HepG2 (cell line): ENCODE data around the gene LRRIQ4. TPM values are rescaled to one million over a fixed set of nuclear protein-coding genes. Genes with fewer than 3 reads are reported as not detected.

Experiments
- GATAD2A ChIP-seq: IDR thresholded peaks from 2 replicates; pipeline ENCODE4 v1.6.1; 2016
- PLRG1 ChIP-seq: fragments of 450-650 bp; conservative IDR thresholded peaks from 2 replicates; pipeline ENCODE4 v1.6.1; 2016
- POGZ ChIP-seq: sonication (generic); formaldehyde crosslinking; IDR thresholded peaks from 2 replicates; pipeline ENCODE4 v1.4.0; 2020; ENCODE audit warnings: mild to moderate bottlenecking, missing genetic modification reagents
- SALL2 ChIP-seq: sonication (generic); formaldehyde crosslinking; IDR thresholded peaks from 2 replicates; pipeline ENCODE4 v1.8.1; 2023; ENCODE audit warnings: mild to moderate bottlenecking, missing genetic modification reagents, inconsistent platforms
- SMAD3 ChIP-seq: sonication (generic); formaldehyde crosslinking; IDR thresholded peaks from 2 replicates; pipeline ENCODE4 v1.4.0; 2020; ENCODE audit warnings: missing genetic modification reagents
- SRSF4 ChIP-seq: fragments of 200-400 bp; formaldehyde crosslinking; IDR thresholded peaks from one replicate; pipeline ENCODE4 v1.6.1; 2018; ENCODE audit warnings: mild to moderate bottlenecking, low read depth, low read length, moderate library complexity; ENCODE audit not compliant: poor library complexity, severe bottlenecking
- THYN1 ChIP-seq: sonication (generic); formaldehyde crosslinking; IDR thresholded peaks from 2 replicates; pipeline ENCODE4 v1.8.1; 2023; ENCODE audit warnings: low read depth, mild to moderate bottlenecking, moderate library complexity, missing genetic modification reagents, borderline replicate concordance
- YEATS4 ChIP-seq: sonication (generic); formaldehyde crosslinking; IDR thresholded peaks from 2 replicates; pipeline ENCODE4 v1.4.0; 2020; ENCODE audit warnings: missing genetic modification reagents, borderline replicate concordance
- ZFX ChIP-seq: sonication (generic); formaldehyde crosslinking; IDR thresholded peaks from 2 replicates; pipeline ENCODE4 v1.4.0; 2020; ENCODE audit warnings: mild to moderate bottlenecking, low read depth, missing genetic modification reagents, moderate library complexity
- ZNF251 ChIP-seq: sonication (generic); formaldehyde crosslinking; IDR thresholded peaks from 2 replicates; pipeline ENCODE4 v1.9.0; 2021; ENCODE audit warnings: mild to moderate bottlenecking, missing genetic modification reagents
- ZNF282 ChIP-seq: fragments of 450-650 bp; IDR thresholded peaks from 2 replicates; pipeline ENCODE4 v1.6.1; 2018; ENCODE audit not compliant: partially characterized antibody
- ZNF788 ChIP-seq: sonication (generic); formaldehyde crosslinking; IDR thresholded peaks from 2 replicates; pipeline ENCODE4 v1.5.0; 2020; ENCODE audit warnings: mild to moderate bottlenecking, missing genetic modification reagents, borderline replicate concordance
- ZNF883 ChIP-seq: sonication (generic); formaldehyde crosslinking; IDR thresholded peaks from 2 replicates; pipeline ENCODE4 v1.5.1; 2020; ENCODE audit warnings: mild to moderate bottlenecking, missing genetic modification reagents; ENCODE audit errors: not compliant biosample characterization
- polyA plus RNA-seq, 8 experiments: library from polyadenylated mRNA; depleted of rRNA in 3 of 8; stranded (reverse) in 7 of 8; unstranded in 1 of 8; fragments of >200 nt; fragmentation: Illumina TruSeq in 4 of 8; extraction: Trizol in 4 of 8; gene quantifications; 2 replicates each; pipeline versions ENCODE4 v1.2.1 to v1.2.3, GENCODE V29; 2011 to 2016; ENCODE audit warnings: low read depth in 4 of 8, missing spikeins in 1 of 8, mixed read lengths in 1 of 8; ENCODE audit not compliant: insufficient read depth in 1 of 8
- total RNA-seq, 5 experiments: library from RNA; depleted of rRNA; stranded (reverse); fragments of >200 nt; fragmentation: Illumina TruSeq; extraction: Trizol; gene quantifications; 2 replicates each; pipeline ENCODE4 v1.2.3, GENCODE V29; 2016; ENCODE audit warnings: low read depth in 1 of 5
- TF ChIP-seq, protein P1 (sequence below): IDR thresholded peaks from 2 replicates; pipeline ENCODE4 v1.4.0; 2020; ENCODE audit warnings: mild to moderate bottlenecking, missing genetic modification reagents
- TF ChIP-seq, protein P2 (sequence below): sonication (generic); formaldehyde crosslinking; IDR thresholded peaks from 2 replicates; pipeline ENCODE4 v1.4.0; 2020; ENCODE audit warnings: missing genetic modification reagents
- TF ChIP-seq, protein P3 (sequence below): sonication (generic); formaldehyde crosslinking; IDR thresholded peaks from 2 replicates; pipeline ENCODE4 v1.4.0; 2020; ENCODE audit warnings: missing genetic modification reagents
- TF ChIP-seq, protein P4 (sequence below): sonication (generic); formaldehyde crosslinking; IDR thresholded peaks from 2 replicates; pipeline ENCODE4 v1.4.0; 2020; ENCODE audit warnings: mild to moderate bottlenecking, missing genetic modification reagents

The LRRIQ4 gene
- total and polyA plus RNA-seq, 2 of the 13 experiments (the other 11 are each of a cell fraction or from before 2014, with no cell fraction given), result not detected

DNA sequence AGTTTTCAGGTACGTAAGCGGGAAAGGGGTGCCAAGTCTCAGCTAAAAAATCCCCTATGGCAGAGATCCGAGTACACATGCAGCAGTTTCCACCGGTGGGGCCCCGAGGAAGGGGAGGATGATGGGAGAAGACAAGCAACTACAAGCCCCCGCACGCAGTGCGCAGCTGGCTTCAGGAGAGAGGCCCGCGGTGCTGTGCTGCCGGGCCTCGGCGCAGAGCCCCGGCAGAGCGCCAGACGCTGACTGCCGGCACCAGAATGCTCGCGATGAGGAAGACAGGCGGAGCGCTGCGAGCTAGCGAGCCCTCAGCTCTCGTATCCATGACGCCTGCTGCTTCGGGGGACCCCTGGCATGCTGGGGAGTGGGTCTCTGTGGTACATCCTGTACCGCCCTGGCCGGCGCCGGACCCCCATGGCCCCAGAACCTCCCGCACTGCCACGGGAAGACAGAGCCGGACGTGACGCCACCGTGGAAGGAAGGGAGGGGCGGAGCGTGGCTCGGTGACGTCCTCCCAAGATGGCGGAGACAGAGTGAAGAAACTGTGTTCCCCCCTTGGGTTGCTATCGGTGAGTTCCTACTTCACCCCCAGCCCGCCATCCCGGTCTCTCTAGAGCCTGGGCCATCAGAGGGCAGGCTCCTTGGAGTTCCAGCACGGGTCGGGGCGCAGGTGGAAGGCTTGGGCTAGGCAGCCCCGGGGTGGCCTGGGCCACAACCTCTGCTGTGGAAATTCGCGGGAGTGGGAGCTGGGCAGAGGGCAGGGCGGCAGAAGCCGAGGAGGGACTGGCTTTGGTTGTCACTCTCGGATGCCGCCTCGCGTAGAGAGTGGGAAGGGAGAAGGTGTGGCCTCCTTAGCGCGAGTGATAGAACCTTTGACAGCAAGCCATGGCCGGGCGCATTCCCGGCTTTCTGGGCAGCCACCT, 39.5 kb upstream of the LRRIQ4 start, which contains the start of gene MYNN (continued):
- TF ChIP-seq, protein P1, sequence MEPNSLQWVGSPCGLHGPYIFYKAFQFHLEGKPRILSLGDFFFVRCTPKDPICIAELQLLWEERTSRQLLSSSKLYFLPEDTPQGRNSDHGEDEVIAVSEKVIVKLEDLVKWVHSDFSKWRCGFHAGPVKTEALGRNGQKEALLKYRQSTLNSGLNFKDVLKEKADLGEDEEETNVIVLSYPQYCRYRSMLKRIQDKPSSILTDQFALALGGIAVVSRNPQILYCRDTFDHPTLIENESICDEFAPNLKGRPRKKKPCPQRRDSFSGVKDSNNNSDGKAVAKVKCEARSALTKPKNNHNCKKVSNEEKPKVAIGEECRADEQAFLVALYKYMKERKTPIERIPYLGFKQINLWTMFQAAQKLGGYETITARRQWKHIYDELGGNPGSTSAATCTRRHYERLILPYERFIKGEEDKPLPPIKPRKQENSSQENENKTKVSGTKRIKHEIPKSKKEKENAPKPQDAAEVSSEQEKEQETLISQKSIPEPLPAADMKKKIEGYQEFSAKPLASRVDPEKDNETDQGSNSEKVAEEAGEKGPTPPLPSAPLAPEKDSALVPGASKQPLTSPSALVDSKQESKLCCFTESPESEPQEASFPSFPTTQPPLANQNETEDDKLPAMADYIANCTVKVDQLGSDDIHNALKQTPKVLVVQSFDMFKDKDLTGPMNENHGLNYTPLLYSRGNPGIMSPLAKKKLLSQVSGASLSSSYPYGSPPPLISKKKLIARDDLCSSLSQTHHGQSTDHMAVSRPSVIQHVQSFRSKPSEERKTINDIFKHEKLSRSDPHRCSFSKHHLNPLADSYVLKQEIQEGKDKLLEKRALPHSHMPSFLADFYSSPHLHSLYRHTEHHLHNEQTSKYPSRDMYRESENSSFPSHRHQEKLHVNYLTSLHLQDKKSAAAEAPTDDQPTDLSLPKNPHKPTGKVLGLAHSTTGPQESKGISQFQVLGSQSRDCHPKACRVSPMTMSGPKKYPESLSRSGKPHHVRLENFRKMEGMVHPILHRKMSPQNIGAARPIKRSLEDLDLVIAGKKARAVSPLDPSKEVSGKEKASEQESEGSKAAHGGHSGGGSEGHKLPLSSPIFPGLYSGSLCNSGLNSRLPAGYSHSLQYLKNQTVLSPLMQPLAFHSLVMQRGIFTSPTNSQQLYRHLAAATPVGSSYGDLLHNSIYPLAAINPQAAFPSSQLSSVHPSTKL, result peak; percentile 37; the same call in 1 of the 2 replicates
- no peak for TF ChIP-seq THYN1
- TF ChIP-seq ZFX (CRISPR knock-in tag), result peak; percentile 83
- no peak for TF ChIP-seq PLRG1
- no peak for TF ChIP-seq SMAD3 (CRISPR knock-in tag)
- TF ChIP-seq, protein P2, sequence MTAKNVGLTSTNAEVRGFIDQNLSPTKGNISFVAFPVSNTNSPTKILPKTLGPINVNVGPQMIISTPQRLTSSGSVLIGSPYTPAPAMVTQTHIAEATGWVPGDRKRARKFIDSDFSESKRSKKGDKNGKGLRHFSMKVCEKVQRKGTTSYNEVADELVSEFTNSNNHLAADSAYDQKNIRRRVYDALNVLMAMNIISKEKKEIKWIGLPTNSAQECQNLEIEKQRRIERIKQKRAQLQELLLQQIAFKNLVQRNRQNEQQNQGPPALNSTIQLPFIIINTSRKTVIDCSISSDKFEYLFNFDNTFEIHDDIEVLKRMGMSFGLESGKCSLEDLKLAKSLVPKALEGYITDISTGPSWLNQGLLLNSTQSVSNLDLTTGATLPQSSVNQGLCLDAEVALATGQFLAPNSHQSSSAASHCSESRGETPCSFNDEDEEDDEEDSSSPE, result peak; percentile 74
- TF ChIP-seq, protein P3, sequence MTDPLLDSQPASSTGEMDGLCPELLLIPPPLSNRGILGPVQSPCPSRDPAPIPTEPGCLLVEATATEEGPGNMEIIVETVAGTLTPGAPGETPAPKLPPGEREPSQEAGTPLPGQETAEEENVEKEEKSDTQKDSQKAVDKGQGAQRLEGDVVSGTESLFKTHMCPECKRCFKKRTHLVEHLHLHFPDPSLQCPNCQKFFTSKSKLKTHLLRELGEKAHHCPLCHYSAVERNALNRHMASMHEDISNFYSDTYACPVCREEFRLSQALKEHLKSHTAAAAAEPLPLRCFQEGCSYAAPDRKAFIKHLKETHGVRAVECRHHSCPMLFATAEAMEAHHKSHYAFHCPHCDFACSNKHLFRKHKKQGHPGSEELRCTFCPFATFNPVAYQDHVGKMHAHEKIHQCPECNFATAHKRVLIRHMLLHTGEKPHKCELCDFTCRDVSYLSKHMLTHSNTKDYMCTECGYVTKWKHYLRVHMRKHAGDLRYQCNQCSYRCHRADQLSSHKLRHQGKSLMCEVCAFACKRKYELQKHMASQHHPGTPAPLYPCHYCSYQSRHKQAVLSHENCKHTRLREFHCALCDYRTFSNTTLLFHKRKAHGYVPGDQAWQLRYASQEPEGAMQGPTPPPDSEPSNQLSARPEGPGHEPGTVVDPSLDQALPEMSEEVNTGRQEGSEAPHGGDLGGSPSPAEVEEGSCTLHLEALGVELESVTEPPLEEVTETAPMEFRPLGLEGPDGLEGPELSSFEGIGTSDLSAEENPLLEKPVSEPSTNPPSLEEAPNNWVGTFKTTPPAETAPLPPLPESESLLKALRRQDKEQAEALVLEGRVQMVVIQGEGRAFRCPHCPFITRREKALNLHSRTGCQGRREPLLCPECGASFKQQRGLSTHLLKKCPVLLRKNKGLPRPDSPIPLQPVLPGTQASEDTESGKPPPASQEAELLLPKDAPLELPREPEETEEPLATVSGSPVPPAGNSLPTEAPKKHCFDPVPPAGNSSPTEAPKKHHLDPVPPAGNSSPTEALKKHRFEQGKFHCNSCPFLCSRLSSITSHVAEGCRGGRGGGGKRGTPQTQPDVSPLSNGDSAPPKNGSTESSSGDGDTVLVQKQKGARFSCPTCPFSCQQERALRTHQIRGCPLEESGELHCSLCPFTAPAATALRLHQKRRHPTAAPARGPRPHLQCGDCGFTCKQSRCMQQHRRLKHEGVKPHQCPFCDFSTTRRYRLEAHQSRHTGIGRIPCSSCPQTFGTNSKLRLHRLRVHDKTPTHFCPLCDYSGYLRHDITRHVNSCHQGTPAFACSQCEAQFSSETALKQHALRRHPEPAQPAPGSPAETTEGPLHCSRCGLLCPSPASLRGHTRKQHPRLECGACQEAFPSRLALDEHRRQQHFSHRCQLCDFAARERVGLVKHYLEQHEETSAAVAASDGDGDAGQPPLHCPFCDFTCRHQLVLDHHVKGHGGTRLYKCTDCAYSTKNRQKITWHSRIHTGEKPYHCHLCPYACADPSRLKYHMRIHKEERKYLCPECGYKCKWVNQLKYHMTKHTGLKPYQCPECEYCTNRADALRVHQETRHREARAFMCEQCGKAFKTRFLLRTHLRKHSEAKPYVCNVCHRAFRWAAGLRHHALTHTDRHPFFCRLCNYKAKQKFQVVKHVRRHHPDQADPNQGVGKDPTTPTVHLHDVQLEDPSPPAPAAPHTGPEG (CRISPR knock-in tag), result peak; percentile 69
- TF ChIP-seq ZNF282, result no peak
- peak; percentile 85 for TF ChIP-seq ZNF883 (CRISPR knock-in tag)
- peak; percentile 69; the same call in 1 of the 2 replicates for TF ChIP-seq ZNF788
- TF ChIP-seq, protein P4, sequence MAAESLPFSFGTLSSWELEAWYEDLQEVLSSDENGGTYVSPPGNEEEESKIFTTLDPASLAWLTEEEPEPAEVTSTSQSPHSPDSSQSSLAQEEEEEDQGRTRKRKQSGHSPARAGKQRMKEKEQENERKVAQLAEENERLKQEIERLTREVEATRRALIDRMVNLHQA (CRISPR knock-in tag), result no peak
- TF ChIP-seq GATAD2A (CRISPR knock-in tag), result peak; percentile 74
- TF ChIP-seq YEATS4 (CRISPR knock-in tag), result peak; percentile 88
- no peak for TF ChIP-seq SRSF4
- TF ChIP-seq SALL2 (CRISPR knock-in tag), result peak; percentile 89
- no peak for TF ChIP-seq ZNF251
- TF ChIP-seq POGZ (CRISPR knock-in tag), result peak; percentile 90
